ENCODE measurements around the gene DAPK3.
"Not testable (repeated sequence)": the region's sequence is repeated elsewhere in the genome, so short reads cannot be mapped to it uniquely, and the experiment has no call there.

Gene DAPK3

DNA sequence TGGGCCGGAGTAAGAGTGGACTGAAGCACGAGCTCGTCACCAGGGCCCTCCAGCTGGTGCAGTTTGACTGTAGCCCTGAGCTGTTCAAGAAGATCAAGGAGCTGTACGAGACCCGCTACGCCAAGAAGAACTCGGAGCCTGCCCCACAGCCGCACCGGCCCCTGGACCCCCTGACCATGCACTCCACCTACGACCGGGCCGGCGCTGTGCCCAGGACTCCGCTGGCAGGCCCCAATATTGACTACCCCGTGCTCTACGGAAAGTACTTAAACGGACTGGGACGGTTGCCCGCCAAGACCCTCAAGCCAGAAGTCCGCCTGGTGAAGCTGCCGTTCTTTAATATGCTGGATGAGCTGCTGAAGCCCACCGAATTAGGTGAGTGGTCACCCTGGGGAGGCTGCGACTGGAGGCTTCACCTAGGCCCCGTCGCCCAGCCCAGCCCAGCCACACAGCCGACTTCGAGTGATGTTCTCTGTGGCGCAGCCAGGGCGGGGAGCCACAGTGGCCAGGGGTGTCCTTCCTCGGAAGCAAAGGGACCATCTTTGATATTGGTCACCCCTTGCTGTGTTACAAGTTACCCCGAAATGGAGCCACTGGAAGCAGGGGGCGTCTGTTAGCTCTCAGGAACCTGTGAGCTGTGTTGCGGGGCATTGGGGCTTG is 42.2 kb upstream of the DAPK3 start:
- peaks cover 20% of the 10 kb centered on the region; the same call in 1 of the 2 replicates for H3K36me3 ChIP-seq (ENCODE audit: insufficient read depth, low read length)
- H3K9ac ChIP-seq (ENCODE audit: low read depth, low read length, poor library complexity, severe bottlenecking): no peak overlapping the region
- H4K20me1 ChIP-seq (ENCODE audit: insufficient read depth, low read length, poor library complexity, severe bottlenecking): peaks cover 53% of the 10 kb centered on the region
- no peaks in the 10 kb centered on the region for H3F3A ChIP-seq (ENCODE audit: low read depth)
- TF ChIP-seq, protein P1, sequence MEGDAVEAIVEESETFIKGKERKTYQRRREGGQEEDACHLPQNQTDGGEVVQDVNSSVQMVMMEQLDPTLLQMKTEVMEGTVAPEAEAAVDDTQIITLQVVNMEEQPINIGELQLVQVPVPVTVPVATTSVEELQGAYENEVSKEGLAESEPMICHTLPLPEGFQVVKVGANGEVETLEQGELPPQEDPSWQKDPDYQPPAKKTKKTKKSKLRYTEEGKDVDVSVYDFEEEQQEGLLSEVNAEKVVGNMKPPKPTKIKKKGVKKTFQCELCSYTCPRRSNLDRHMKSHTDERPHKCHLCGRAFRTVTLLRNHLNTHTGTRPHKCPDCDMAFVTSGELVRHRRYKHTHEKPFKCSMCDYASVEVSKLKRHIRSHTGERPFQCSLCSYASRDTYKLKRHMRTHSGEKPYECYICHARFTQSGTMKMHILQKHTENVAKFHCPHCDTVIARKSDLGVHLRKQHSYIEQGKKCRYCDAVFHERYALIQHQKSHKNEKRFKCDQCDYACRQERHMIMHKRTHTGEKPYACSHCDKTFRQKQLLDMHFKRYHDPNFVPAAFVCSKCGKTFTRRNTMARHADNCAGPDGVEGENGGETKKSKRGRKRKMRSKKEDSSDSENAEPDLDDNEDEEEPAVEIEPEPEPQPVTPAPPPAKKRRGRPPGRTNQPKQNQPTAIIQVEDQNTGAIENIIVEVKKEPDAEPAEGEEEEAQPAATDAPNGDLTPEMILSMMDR (conservative IDR thresholded peaks at IDR 0.05; ENCODE audit: low read length): no peak
- no peak for TF ChIP-seq EZH2phosphoT487 (IDR thresholded peaks at IDR 0.05; ENCODE audit: borderline replicate concordance)
- no peak overlapping the region for H3K4me2 ChIP-seq (ENCODE audit: low read depth, low read length, poor library complexity, severe bottlenecking)
- H3K9me2 ChIP-seq (replicated peaks; ENCODE audit: low read depth, low read length): no peaks in the 10 kb centered on the region
- H3K4me1 ChIP-seq (ENCODE audit: insufficient read depth, low read length, poor library complexity, severe bottlenecking): peaks cover 23% of the 10 kb centered on the region
- H3K27me3 ChIP-seq (ENCODE audit: insufficient read depth, low read length, poor library complexity, severe bottlenecking): no peaks in the 10 kb centered on the region
- H3K79me2 ChIP-seq (ENCODE audit: insufficient read depth, low read length): peaks cover 87% of the 10 kb centered on the region
- no peaks in the 10 kb centered on the region for H3K9me3 ChIP-seq (ENCODE audit: insufficient read depth, low read depth, low read length)
- no peak overlapping the region for H2AFZ ChIP-seq (ENCODE audit: low read length)
- no peak overlapping the region for H3K4me3 ChIP-seq (ENCODE audit: low read length, poor library complexity, severe bottlenecking)

DNA sequence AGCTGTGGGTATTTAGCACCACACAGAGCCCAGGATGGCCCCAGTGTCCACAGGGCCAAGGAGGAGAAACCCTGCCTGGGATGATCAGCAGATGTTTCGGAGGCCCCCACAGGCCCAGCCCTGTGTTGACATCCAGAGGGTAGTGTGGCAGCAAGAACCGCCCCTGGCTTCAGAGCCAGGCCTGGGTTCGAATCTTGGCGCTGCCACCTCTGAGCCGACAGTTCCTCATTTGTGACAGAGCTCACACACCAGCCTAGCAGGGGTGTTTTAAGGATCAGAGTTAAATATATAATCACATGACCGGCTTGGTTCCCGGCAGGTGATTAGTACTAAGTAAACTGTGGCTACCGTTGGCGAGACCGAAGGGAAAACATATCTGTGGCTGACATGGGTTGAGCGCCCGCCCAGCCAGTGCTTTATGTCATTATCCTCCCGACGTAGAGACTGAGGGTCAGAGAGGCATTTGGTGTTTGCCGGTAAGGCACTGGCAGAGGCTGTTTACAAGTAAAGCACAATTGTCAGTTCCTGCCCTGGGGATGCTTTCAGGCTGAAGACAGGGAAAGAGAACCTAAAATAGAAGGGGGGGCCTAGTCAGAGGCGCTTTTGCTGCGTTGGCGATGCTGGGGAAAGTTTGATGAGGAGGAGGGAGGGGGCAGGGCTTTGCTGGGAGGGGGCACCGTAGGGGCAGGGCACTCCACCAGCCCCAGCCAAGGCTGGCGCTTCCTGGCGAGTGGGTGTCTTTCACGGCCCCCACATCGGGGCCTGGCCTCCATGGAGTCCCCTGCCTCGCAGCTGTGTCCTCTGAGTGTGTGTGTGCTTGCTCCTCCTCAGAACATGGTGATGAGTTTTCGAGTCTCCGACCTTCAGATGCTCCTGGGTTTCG is 41.4 kb upstream of the DAPK3 start:
- H3K4me2 ChIP-seq (ENCODE audit: low read depth, low read length, poor library complexity, severe bottlenecking): no peak overlapping the region
- H4K20me1 ChIP-seq (ENCODE audit: insufficient read depth, low read length, poor library complexity, severe bottlenecking): peaks cover 55% of the 10 kb centered on the region
- TF ChIP-seq EZH2phosphoT487 (IDR thresholded peaks at IDR 0.05; ENCODE audit: borderline replicate concordance): no peak
- TF ChIP-seq, protein P1 (conservative IDR thresholded peaks at IDR 0.05; ENCODE audit: low read length): no peak
- H3K4me1 ChIP-seq (ENCODE audit: insufficient read depth, low read length, poor library complexity, severe bottlenecking): peaks cover 23% of the 10 kb centered on the region
- no peaks in the 10 kb centered on the region for H3K9me3 ChIP-seq (ENCODE audit: insufficient read depth, low read depth, low read length)
- peaks cover 89% of the 10 kb centered on the region for H3K79me2 ChIP-seq (ENCODE audit: insufficient read depth, low read length)
- H2AFZ ChIP-seq (ENCODE audit: low read length): no peak overlapping the region
- H3K9me2 ChIP-seq (replicated peaks; ENCODE audit: low read depth, low read length): no peaks in the 10 kb centered on the region
- H3K36me3 ChIP-seq (ENCODE audit: insufficient read depth, low read length): peaks cover 20% of the 10 kb centered on the region; the same call in 1 of the 2 replicates
- H3F3A ChIP-seq (ENCODE audit: low read depth): no peaks in the 10 kb centered on the region
- no peak overlapping the region for H3K4me3 ChIP-seq (ENCODE audit: low read length, poor library complexity, severe bottlenecking)
- no peak overlapping the region for H3K9ac ChIP-seq (ENCODE audit: low read depth, low read length, poor library complexity, severe bottlenecking)
- no peaks in the 10 kb centered on the region for H3K27me3 ChIP-seq (ENCODE audit: insufficient read depth, low read length, poor library complexity, severe bottlenecking)

DNA sequence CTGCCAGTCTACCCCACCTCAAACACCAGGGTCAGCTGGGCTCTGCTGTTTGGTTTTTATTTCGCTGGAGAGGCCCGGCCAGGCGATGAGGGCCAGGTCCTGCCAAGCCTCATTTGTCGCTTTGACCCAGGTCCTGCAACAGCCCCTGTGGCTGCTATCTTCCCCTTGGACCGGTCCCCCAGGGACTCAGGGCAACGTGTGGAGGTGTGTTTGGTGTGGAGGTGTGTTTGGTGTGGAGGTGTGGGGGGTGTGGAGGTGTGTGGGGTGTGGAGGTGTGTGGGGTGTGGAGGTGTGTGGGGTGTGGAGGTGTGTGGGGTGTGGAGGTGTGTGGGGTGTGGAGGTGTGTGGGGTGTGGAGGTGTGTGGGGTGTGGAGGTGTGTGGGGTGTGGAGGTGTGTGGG is 40.5 kb upstream of the DAPK3 start:
- H3K9me3 ChIP-seq (ENCODE audit: insufficient read depth, low read depth, low read length); H3K27me3 ChIP-seq (ENCODE audit: insufficient read depth, low read length, poor library complexity, severe bottlenecking); H2AFZ ChIP-seq (ENCODE audit: low read length); H3F3A ChIP-seq (ENCODE audit: low read depth); H3K9me2 ChIP-seq (replicated peaks; ENCODE audit: low read depth, low read length): not testable (repeated sequence)
- Histone ChIP-seq H3K36me3 (ENCODE audit: insufficient read depth, low read length) (peaks cover 20% of the 10 kb centered on the region; the same call in 1 of the 2 replicates), H3K79me2 (ENCODE audit: insufficient read depth, low read length) (peaks cover 87% of the 10 kb centered on the region), H3K4me1 (ENCODE audit: insufficient read depth, low read length, poor library complexity, severe bottlenecking) (peaks cover 27% of the 10 kb centered on the region), H4K20me1 (ENCODE audit: insufficient read depth, low read length, poor library complexity, severe bottlenecking) (peaks cover 51% of the 10 kb centered on the region), H3K4me3 (ENCODE audit: low read length, poor library complexity, severe bottlenecking) (peak overlapping the region; percentile 40), H3K9ac (ENCODE audit: low read depth, low read length, poor library complexity, severe bottlenecking) (peak overlapping the region; percentile 89), H3K4me2 (ENCODE audit: low read depth, low read length, poor library complexity, severe bottlenecking) (peak overlapping the region; percentile 100)

Data from Loucy (cell line).